ENCODE measurements around the gene NTM. TPM values are rescaled to one million over a fixed set of nuclear protein-coding genes. Genes with fewer than 3 reads are reported as not detected.

Gene NTM
- total and polyA plus RNA-seq, 2 of the 8 experiments (the other 6 are each of a cell fraction or from before 2014, with no cell fraction given): 13.4 to 20.0 TPM

GRCh38 chr11:131463649-131464425 lies 93.4 kb downstream of the NTM start:
- no peak overlapping the region for H3K27ac ChIP-seq (ENCODE audit: low read depth, low read length)
- no peak for TF ChIP-seq SUZ12 (IDR thresholded peaks at IDR 0.05; ENCODE audit: low read length)
- no peak for TF ChIP-seq CTBP2 (IDR thresholded peaks at IDR 0.05; ENCODE audit: borderline replicate concordance, insufficient read depth, insufficient read length, low read length)
- TF ChIP-seq SP4 (IDR thresholded peaks at IDR 0.05; ENCODE audit: low read length): no peak
- TF ChIP-seq KDM1A (IDR thresholded peaks at IDR 0.05; ENCODE audit: borderline replicate concordance, low read length): no peak

More at GRCh38 chr11:131463649-131464425, 93.4 kb downstream of the NTM start:
- Histone ChIP-seq H3K79me2 (ENCODE audit: control insufficient read depth in 1 of 2, insufficient read depth in 2 of 2, low read length in 2 of 2) (no peaks in the 10 kb centered on the region; a peak in 1 of 4 replicates), H3K36me3 (ENCODE audit: control insufficient read depth in 2 of 4, insufficient read depth in 4 of 4, low read length in 3 of 4) (no peaks in the 10 kb centered on the region), H3K9me3 (ENCODE audit: insufficient read depth in 2 of 2, low read depth in 1 of 2, low read length in 1 of 2) (no peaks in the 10 kb centered on the region), H2BK20ac (ENCODE audit: low read length) (no peak overlapping the region), H4K91ac (replicated peaks; ENCODE audit: insufficient read length, low read length) (no peak overlapping the region), H2AK5ac (ENCODE audit: low read depth, low read length) (no peak overlapping the region), H3K79me1 (ENCODE audit: low read depth, low read length) (no peaks in the 10 kb centered on the region), H2AFZ (ENCODE audit: low read length) (no peak overlapping the region), H4K5ac (ENCODE audit: insufficient read length, low read depth, low read length) (no peak overlapping the region), H2BK12ac (ENCODE audit: low read depth, low read length) (no peak overlapping the region), H3K4me2 (ENCODE audit: insufficient read depth in 1 of 2, low read depth in 2 of 2, low read length in 2 of 2) (no peak overlapping the region; a peak in 1 of 4 replicates), H2BK15ac (ENCODE audit: low read length) (no peak overlapping the region), H3K27me3 (replicated peaks in 1 of 4; ENCODE audit: control insufficient read depth in 3 of 4, extremely low read depth in 1 of 4, insufficient read depth in 3 of 4, low read length in 3 of 4) (no peaks in the 10 kb centered on the region), H3K23me2 (ENCODE audit: low read depth, low read length) (no peaks in the 10 kb centered on the region), H3K18ac (ENCODE audit: extremely low read depth, low read length) (no peak overlapping the region), H3K4ac (replicated peaks; ENCODE audit: insufficient read length, low read depth, low read length) (no peak overlapping the region), H4K20me1 (replicated peaks in 1 of 2; ENCODE audit: control insufficient read depth in 1 of 2, insufficient read depth in 2 of 2, low read length in 2 of 2) (no peaks in the 10 kb centered on the region), H2BK5ac (ENCODE audit: low read depth, low read length) (no peak overlapping the region), H3K23ac (ENCODE audit: insufficient read length) (no peak overlapping the region), H3K14ac (ENCODE audit: insufficient read length) (no peak overlapping the region), H3K4me1 (replicated peaks in 1 of 4; ENCODE audit: control insufficient read depth in 3 of 4, insufficient read depth in 4 of 4, low read length in 3 of 4) (peaks cover 0 to 3% (median 2%) of the 10 kb centered on the region in 4 experiments; a peak in 3 of 7 replicates), H4K8ac (ENCODE audit: extremely low read depth, insufficient read depth, low read length) (peak overlapping the region; percentile 12; the same call in 1 of the 2 replicates), H3K9ac (replicated peaks in 1 of 4; ENCODE audit: extremely low read depth in 1 of 4, low read depth in 3 of 4, low read length in 3 of 4) (no peak overlapping the region), H3K4me3 (ENCODE audit: extremely low read depth in 1 of 4, insufficient read depth in 2 of 4, low read depth in 3 of 4, low read length in 4 of 4) (no peak overlapping the region), H2BK120ac (replicated peaks; ENCODE audit: low read depth, low read length) (no peak overlapping the region), H3K56ac (replicated peaks; ENCODE audit: insufficient read length, low read depth, low read length) (no peak overlapping the region)
- DNase-seq (ENCODE audit: low read depth in 1 of 2, low spot score in 2 of 2) (no peak), FAIRE-seq (no peak)
- ChIA-PET POLR2A (ENCODE audit: partially characterized antibody) (no interaction called here), CTCF (ENCODE audit: partially characterized antibody) (interaction anchor here (0.6 to 9.5 kb wide), 17 partner anchors 11 to 437 kb away, joined by 3 to 149 read pairs (median 4); no protein-coding TSS in a partner anchor)
- 89% methylated on average over 23 of the region's 23 CpGs; no CpG with 5 or more reads in 1 of the 2 experiments for WGBS, 2 experiments (ENCODE audit: extremely low coverage in 1 of 2, insufficient coverage in 1 of 2, insufficient read length in 1 of 2, insufficient replicate concordance in 2 of 2, low coverage in 1 of 2, low lambda C conversion rate in 2 of 2, missing lambda C conversion rate in 1 of 2)
